ENCODE measurements around the gene VCP.

GRCh38 chr9:35097573-35097972, 25.1 kb upstream of the VCP start:
- TF ChIP-seq EZH2 (IDR thresholded peaks at IDR 0.05; ENCODE audit: insufficient read depth, low read length), result no peak
- TF ChIP-seq, protein P1, sequence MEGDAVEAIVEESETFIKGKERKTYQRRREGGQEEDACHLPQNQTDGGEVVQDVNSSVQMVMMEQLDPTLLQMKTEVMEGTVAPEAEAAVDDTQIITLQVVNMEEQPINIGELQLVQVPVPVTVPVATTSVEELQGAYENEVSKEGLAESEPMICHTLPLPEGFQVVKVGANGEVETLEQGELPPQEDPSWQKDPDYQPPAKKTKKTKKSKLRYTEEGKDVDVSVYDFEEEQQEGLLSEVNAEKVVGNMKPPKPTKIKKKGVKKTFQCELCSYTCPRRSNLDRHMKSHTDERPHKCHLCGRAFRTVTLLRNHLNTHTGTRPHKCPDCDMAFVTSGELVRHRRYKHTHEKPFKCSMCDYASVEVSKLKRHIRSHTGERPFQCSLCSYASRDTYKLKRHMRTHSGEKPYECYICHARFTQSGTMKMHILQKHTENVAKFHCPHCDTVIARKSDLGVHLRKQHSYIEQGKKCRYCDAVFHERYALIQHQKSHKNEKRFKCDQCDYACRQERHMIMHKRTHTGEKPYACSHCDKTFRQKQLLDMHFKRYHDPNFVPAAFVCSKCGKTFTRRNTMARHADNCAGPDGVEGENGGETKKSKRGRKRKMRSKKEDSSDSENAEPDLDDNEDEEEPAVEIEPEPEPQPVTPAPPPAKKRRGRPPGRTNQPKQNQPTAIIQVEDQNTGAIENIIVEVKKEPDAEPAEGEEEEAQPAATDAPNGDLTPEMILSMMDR (IDR thresholded peaks at IDR 0.05; ENCODE audit: insufficient read depth, low read depth, low read length), result no peak
